C1 segment of cervical spinal cord (tissue), 14 donors: ENCODE results near the gene FGGY.

ENCODE experiments used
- DNase-seq, 14 donors: peaks; one replicate each; lab custom pipeline; 2025; lab: John Stamatoyannopoulos, UW

The FGGY gene

GRCh38 chr1:59384443-59384842 lies 87.5 kb downstream of the FGGY start:
- DNase-seq, result no peak

DNA sequence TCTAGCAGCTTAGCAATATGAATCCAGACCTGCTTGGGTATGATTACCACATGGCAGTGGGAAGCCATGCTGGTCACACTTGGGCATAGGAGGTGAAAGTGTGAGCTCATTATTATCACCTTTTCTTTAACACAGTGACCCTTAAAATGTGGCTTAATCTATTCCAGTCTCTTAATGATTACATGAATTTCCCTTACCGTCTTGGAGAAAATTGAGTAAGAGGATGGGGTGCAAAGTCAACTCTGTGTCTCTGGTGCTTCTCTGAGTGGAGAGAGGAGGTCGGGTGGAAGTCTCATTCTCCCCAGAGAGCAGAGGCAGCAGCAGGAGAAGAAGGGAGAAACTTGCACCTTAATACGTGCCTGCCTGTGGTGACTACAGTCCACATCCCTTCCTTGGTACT lies 91.3 kb downstream of the FGGY start:
- no peak for DNase-seq

DNA sequence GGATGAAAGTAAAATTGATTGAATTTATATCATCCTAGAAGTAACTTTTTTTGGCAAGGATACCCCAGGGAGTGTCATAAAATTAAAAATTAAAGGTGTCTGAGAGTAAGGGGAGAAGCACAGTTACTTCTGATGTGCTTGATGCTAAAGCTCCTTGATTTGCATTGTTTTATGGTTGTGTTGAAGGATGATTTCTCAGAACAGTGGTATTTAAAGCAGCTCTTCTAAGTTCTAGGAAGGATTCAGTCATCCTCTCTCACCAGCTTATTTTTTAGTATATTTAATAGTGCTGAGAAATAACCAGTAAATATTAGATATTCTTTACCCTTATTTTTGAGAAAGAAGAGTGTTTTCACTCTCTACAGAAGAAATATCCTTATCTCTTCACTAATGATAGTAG lies 93.0 kb downstream of the FGGY start:
- no peak for DNase-seq

GRCh38 chr1:59390307-59390706 lies 93.4 kb downstream of the FGGY start:
- no peak for DNase-seq

- DNase-seq, result no peak
These were observed 94.6 kb downstream of the FGGY start for GRCh38 chr1:59391212-59392179.

GRCh38 chr1:59393211-59394180 lies 96.6 kb downstream of the FGGY start:
- peak in 11 of 14 donors; percentile 10 to 98 (median 41) for DNase-seq

DNA sequence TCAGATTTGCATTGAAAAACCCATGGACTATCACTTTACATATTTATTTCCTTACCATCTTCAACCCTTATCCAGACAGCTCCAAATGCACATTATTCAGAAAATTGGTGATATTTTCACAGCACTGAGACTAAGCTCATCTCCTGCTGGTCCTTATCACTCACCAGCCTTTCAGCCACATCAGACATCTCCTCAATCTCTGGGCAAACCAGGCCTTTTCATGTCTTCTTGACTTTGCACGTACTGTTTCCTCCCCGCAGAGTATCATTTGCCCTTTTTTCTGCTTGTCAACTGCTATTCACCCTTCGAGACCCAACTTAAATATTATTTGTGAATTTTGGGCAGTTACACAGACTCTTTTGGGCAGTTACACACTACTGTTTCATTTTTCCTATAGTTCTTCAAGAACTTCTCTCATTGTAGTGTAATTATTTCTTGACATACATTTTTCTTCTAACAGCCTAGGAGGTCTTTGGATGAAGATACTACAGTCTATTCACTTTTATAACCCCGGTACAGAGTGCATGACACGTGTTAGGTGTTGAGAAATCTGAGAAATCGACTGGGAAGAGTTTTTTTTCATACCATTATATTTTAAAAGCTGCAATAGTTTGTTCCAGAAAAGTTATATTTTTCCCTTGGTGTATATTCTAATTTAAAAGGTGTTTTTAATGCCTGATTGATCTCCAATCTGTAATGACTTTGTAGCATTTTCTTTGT lies 98.0 kb downstream of the FGGY start:
- DNase-seq, result no peak

- DNase-seq, result no peak
These were observed 99.5 kb downstream of the FGGY start for GRCh38 chr1:59396387-59396786.

GRCh38 chr1:59397139-59397858 lies 100.4 kb downstream of the FGGY start:
- DNase-seq, result no peak

DNA sequence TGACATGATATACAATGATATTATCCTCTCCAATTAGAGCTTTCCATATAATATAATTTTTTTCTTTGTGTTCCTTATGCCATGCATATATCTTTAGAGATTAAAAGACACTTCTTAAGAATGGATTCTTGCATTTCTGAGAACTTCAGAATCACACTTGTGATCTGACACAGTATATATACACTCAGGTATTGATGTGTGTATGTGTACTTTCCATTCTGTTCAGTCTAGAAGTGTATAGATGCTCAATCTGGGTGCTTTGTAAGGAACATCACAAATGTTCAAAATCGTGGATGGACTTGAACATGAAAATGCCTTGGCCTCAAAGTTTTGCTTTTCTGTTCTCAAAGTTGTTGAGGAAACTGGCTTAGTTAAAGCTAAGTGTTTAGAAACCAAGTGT lies 102.7 kb downstream of the FGGY start:
- no peak for DNase-seq

GRCh38 chr1:59401581-59401980 lies 104.7 kb downstream of the FGGY start:
- DNase-seq, result no peak

DNA sequence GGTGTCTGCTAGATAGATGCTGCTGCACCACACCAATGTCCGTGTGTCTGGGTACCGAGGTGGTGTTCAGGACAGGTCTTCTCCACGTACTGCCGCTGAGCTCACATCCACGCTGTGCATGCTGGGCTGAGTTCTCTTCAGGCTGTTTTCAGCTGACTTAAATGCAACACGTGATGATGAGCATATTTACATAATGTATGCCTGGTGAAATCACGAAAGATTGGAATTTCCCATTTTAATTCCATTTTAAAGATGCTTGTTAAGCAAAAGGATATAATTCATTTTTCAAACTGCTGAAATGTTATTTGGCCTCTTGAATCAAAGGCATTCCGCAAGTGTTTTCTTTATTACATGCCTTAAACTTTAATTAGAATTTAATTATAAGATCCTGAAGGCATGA lies 107.9 kb downstream of the FGGY start:
- DNase-seq, result no peak

GRCh38 chr1:59406437-59407164 lies 109.7 kb downstream of the FGGY start:
- DNase-seq, result no peak

DNA sequence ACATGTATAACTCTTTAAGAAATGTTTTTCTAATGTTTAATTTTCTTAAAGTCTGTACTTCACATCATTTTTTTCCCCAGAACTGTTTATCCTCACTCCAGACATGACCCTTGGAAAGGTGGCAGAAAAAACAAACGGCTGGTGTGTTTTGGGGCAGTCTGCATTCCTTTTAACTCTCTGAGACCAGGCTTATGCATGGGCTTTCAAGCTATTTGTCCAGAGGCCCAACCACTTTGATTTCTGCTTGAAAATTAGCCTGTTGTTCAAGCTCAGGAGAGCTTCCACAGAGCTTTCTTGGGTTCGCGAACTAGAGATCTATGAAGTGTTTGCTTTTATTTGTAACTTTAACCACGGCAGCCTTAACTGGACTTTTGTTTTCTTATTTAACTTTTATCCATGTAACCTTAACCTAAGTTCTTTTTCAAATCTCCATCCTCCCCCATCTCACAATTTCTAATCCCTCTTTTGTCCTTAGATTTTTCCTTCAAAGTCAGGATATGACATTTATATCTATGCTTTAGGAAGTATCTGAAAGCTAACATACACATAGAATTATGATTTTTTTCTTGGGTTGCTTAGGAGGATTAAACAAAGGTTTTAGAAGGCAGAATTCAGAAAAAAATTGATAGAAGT lies 111.8 kb downstream of the FGGY start:
- no peak for DNase-seq

- no peak for DNase-seq
These were observed 112.7 kb downstream of the FGGY start for GRCh38 chr1:59409549-59409948.

DNA sequence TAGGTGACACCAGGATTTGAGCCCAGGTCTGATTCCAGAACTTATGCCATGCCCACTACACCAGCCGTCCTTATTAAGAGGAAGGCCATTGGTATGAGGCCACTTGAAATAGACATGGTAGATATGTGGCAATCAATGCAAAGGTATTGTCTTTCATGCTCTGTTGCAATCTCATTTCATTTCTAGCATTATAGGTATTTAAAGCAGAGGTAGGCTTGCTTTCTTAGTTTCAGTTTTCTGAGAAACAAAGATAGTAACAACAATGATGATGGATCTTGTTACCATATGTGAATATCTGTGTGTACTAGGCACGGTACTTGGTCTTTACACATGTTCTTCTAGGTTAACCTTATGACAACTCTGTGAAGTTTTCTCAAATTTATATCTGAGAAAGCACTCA lies 113.1 kb downstream of the FGGY start:
- no peak for DNase-seq

GRCh38 chr1:59410457-59410856 lies 113.6 kb downstream of the FGGY start:
- no peak for DNase-seq

DNA sequence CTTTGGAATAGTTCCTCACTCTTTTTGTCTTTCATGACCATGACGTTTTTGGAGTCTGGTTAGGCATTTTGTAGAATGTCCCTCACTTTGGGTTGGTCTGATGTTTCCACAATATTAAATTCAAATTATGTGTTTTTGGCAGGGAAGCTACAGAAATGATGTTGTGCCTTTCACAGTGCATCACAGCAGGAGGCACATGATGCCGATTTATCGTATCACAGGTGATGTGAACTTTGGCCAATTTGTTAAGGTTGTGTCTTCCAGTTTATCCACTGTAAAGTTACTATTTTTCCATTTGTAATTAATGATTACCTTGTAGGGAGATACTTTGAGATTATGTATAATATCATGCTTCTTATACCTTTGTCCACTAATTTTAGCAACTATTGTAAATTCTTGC lies 114.3 kb downstream of the FGGY start:
- DNase-seq, result peak in 1 of 14 donors; percentile 56

GRCh38 chr1:59412718-59413326 lies 115.9 kb downstream of the FGGY start:
- DNase-seq, result peak in 1 of 14 donors; percentile 55
